Activated CD4-positive, alpha-beta memory T cell treated with anti-CD3 and anti-CD28 coated beads, Interleukin-2, amount 10 ng/mL, durations not matched to agents 7 days and 5 days (primary cell): ENCODE measurements around the gene ACBD6. TPM values are rescaled to one million over a fixed set of nuclear protein-coding genes. Genes with fewer than 3 reads are reported as not detected.
"Not testable (repeated sequence)": the region's sequence is repeated elsewhere in the genome, so short reads cannot be mapped to it uniquely, and the experiment has no call there.

Experiments
- CTCF ChIA-PET: fragments of 350-600 bp; sonication (Branson Sonifier 250); formaldehyde crosslinking; loops from one replicate; lab custom pipeline; 2021; ENCODE audit warnings: antibody characterized with exemption, inconsistent platforms; lab: Charles Lee
- POLR2A ChIA-PET: fragments of 350-600 bp; sonication (Branson Sonifier 250); formaldehyde crosslinking; loops from one replicate; lab custom pipeline; 2021; ENCODE audit warnings: antibody characterized with exemption; lab: Charles Lee
- DNase-seq: peaks from one replicate; pipeline ENCODE4 v3.0.0-alpha.2; 2020
- H3K27ac Mint-ChIP-seq: one replicate; pipeline ENCODE4 v1.8.0; 2021; ENCODE audit warnings: mild to moderate bottlenecking, mixed read lengths
- H3K27me3 Mint-ChIP-seq: one replicate; pipeline ENCODE4 v1.8.0; 2021; ENCODE audit warnings: mixed read lengths
- H3K36me3 Mint-ChIP-seq: one replicate; pipeline ENCODE4 v1.8.0; 2021; ENCODE audit warnings: low read depth, mixed read lengths
- H3K4me1 Mint-ChIP-seq: one replicate; pipeline ENCODE4 v1.8.0; 2021; ENCODE audit warnings: mixed read lengths
- H3K4me3 Mint-ChIP-seq: one replicate; pipeline ENCODE4 v1.8.0; 2021; ENCODE audit warnings: mild to moderate bottlenecking, mixed read lengths
- H3K9me3 Mint-ChIP-seq: one replicate; pipeline ENCODE4 v1.8.0; 2021; ENCODE audit warnings: mixed read lengths
- total RNA-seq, 2 experiments: library from RNA; stranded (reverse); gene quantifications; one replicate each; pipeline ENCODE4 v1.2.3, GENCODE V29; 2021

ACBD6 gene
- total RNA-seq, 2 experiments from 2014 or later, result 27.5 to 33.2 TPM

- H3K4me3 Mint-ChIP-seq, result no peak overlapping the region
- peaks cover 8% of the 10 kb centered on the region for H3K36me3 Mint-ChIP-seq
- no peaks in the 10 kb centered on the region for H3K4me1 Mint-ChIP-seq
- no peaks in the 10 kb centered on the region for H3K27me3 Mint-ChIP-seq
- DNase-seq, result no peak
- H3K27ac Mint-ChIP-seq, result no peak overlapping the region
- ChIA-PET CTCF (no interaction called here), POLR2A (no interaction called here)
- H3K9me3 Mint-ChIP-seq, result peaks cover 2% of the 10 kb centered on the region
Measured at GRCh38 chr1:180470031-180470430, 32.3 kb downstream of the ACBD6 start.

DNA sequence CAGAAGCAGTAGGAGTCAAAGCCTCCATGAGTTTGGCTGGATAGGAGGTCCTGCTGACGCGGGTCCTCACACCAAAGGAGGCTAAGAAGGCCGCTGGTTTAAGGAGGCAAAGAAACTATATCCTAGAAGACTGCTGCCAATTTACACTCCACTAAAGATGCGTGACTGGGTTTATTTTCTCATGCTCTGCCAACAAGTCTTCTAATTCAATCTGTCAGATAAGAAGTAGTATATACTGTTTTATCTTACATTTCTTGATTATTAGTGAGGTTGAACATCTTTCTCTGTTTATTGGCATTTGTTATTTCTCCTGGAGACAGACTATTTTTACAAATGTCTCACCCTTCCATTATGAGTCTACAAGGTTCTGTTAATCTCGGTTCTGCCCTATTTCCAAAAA, 34.1 kb downstream of the ACBD6 start:
- POLR2A ChIA-PET, result no interaction called here
- H3K4me3 Mint-ChIP-seq, result no peak overlapping the region

DNA sequence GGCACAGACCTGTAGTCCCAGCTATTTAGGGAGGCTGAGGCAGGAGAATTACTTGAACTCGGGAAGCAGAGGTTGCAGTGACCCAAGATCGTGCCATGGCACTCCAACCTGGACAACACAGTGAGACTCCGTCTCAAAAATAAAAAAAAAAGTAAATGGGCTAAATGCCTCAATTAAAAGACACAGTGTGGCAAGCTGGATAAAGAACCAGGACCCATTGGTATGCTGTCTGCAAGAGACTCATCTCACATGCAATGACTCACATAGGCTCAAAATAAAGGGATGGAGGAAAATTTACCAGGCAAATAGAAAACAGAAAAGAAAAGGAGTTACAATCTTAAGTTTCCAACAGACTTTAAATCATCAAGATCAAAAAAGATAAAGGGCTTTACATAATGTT, 40.3 kb downstream of the ACBD6 start:
- Mint-ChIP-seq H3K27me3 (no peaks in the 10 kb centered on the region), H3K27ac (no peak overlapping the region), H3K4me3 (no peak overlapping the region), H3K9me3 (peaks cover 34% of the 10 kb centered on the region), H3K36me3 (peaks cover 49% of the 10 kb centered on the region), H3K4me1 (no peaks in the 10 kb centered on the region)
- POLR2A ChIA-PET, result no interaction called here
- CTCF ChIA-PET, result interaction anchor here (0.6 to 1.2 kb wide), 2 partner anchors 18 to 21 kb away, joined by 3 read pairs; no protein-coding TSS in a partner anchor
- DNase-seq, result no peak

More for the DNA sequence above, 34.1 kb downstream of the ACBD6 start:
- H3K27ac Mint-ChIP-seq, result no peak overlapping the region
- H3K27me3 Mint-ChIP-seq, result no peaks in the 10 kb centered on the region
- CTCF ChIA-PET, result interaction anchor here (0.8 to 2.3 kb wide), 2 partner anchors 10 to 11 kb away, joined by 3 to 9 read pairs; no protein-coding TSS in a partner anchor
- H3K36me3 Mint-ChIP-seq, result peaks cover 23% of the 10 kb centered on the region
- no peak for DNase-seq
- no peaks in the 10 kb centered on the region for H3K4me1 Mint-ChIP-seq
- H3K9me3 Mint-ChIP-seq, result peaks cover 16% of the 10 kb centered on the region

- DNase-seq, H3K4me3 Mint-ChIP-seq, H3K27me3 Mint-ChIP-seq, H3K4me1 Mint-ChIP-seq, H3K27ac Mint-ChIP-seq, POLR2A ChIA-PET: not testable (repeated sequence)
- H3K9me3 Mint-ChIP-seq, result peaks cover 34% of the 10 kb centered on the region
- peaks cover 49% of the 10 kb centered on the region for H3K36me3 Mint-ChIP-seq
- CTCF ChIA-PET, result interaction anchor here (1.2 kb wide), 1 partner anchor 21 kb away, joined by 3 read pairs; no protein-coding TSS in a partner anchor
Measured at GRCh38 chr1:180461682-180462081, 40.7 kb downstream of the ACBD6 start.

DNA sequence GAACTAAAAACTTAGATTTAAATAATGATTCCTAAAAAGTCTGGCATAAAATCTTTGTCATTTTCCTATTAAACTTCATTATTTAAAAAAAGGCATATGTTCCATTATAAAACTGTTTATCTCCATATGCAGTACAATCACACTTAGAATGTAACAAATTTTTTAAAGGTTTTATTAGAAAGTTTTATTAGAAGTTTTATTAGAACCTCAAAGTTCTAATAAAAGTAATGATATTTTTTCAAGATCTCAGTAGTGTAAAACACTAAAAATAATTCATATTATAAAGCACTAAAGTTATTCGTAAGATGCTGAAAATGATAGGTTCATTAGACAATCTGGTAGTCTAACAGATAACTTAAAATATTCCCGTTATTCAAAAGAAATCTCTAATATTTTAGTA, 43.6 kb downstream of the ACBD6 start:
- no peak for DNase-seq
- H3K27me3 Mint-ChIP-seq, result no peaks in the 10 kb centered on the region
- peaks cover 34% of the 10 kb centered on the region for H3K9me3 Mint-ChIP-seq
- ChIA-PET CTCF (no interaction called here), POLR2A (no interaction called here)
- no peak overlapping the region for H3K4me3 Mint-ChIP-seq
- H3K27ac Mint-ChIP-seq, result no peak overlapping the region
- H3K4me1 Mint-ChIP-seq, result no peaks in the 10 kb centered on the region
- H3K36me3 Mint-ChIP-seq, result peaks cover 48% of the 10 kb centered on the region

GRCh38 chr1:180456191-180456590, 46.2 kb downstream of the ACBD6 start:
- ChIA-PET POLR2A (no interaction called here), CTCF (no interaction called here)
- Mint-ChIP-seq H3K36me3 (peaks cover 46% of the 10 kb centered on the region), H3K27ac (no peak overlapping the region), H3K27me3 (no peaks in the 10 kb centered on the region), H3K4me3 (no peak overlapping the region), H3K9me3 (peaks cover 31% of the 10 kb centered on the region), H3K4me1 (no peaks in the 10 kb centered on the region)
- no peak for DNase-seq

DNA sequence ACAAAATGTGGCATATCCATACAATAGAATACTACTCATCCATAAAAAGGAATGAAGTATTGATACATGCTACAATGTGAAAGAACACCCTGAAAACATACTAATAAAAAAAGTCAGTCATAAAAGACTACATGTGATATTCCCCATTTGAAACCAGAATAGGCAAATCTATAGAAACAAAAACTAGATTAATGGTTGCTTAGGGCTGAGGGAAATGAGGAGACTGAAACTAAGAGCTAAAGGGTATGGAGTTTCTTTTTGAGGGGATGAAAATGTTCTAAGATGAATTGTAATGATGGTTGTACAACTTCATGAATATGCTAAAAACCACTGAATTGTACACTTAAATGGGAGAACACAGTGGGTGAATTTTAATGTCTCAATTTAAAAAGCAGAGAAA, 50.9 kb downstream of the ACBD6 start:
- Mint-ChIP-seq H3K27ac (no peak overlapping the region), H3K27me3 (no peaks in the 10 kb centered on the region), H3K4me1 (no peaks in the 10 kb centered on the region), H3K9me3 (peaks cover 37% of the 10 kb centered on the region), H3K4me3 (no peak overlapping the region), H3K36me3 (peaks cover 43% of the 10 kb centered on the region)
- POLR2A ChIA-PET, result no interaction called here
- CTCF ChIA-PET, result no interaction called here
- no peak for DNase-seq

DNA sequence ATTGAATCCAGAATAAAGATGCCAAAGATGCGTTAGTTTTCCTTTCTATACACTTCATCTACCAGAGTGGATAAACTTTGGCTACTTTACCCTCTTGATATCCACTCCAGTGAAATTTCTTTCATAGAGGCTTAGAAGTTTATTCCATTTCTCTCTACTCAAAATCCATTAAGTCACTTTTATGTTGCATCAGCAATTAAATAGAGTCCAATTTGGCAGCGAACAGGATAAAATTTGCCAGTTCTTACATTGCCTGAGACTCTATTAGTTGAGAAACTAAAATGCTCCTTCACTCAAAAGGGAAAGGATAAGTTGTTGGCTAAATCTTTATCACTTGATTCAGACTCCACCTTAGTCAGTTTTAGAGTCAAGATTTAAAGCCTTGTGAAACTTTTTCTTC, 57.9 kb downstream of the ACBD6 start:
- POLR2A ChIA-PET, result no interaction called here
- Mint-ChIP-seq H3K36me3 (peaks cover 2% of the 10 kb centered on the region), H3K27ac (no peak overlapping the region), H3K27me3 (no peaks in the 10 kb centered on the region), H3K4me1 (no peaks in the 10 kb centered on the region), H3K9me3 (no peaks in the 10 kb centered on the region), H3K4me3 (no peak overlapping the region)
- no peak for DNase-seq
- CTCF ChIA-PET, result no interaction called here

- H3K27me3 Mint-ChIP-seq, result no peaks in the 10 kb centered on the region
- no peaks in the 10 kb centered on the region for H3K4me1 Mint-ChIP-seq
Measured at GRCh38 chr1:180440335-180440734, 62.0 kb downstream of the ACBD6 start.

GRCh38 chr1:180435566-180435965, 66.8 kb downstream of the ACBD6 start:
- Mint-ChIP-seq H3K36me3 (peaks cover 17% of the 10 kb centered on the region), H3K4me3 (no peak overlapping the region), H3K4me1 (no peaks in the 10 kb centered on the region), H3K27ac (no peak overlapping the region), H3K9me3 (peaks cover 6% of the 10 kb centered on the region), H3K27me3 (no peaks in the 10 kb centered on the region)
- CTCF ChIA-PET, result no interaction called here
- POLR2A ChIA-PET, result no interaction called here
- no peak for DNase-seq

More at GRCh38 chr1:180440335-180440734, 62.0 kb downstream of the ACBD6 start:
- H3K4me3 Mint-ChIP-seq, result no peak overlapping the region
- DNase-seq, result no peak
- no peak overlapping the region for H3K27ac Mint-ChIP-seq
- CTCF ChIA-PET, result no interaction called here
- POLR2A ChIA-PET, result no interaction called here
- peaks cover 14% of the 10 kb centered on the region for H3K36me3 Mint-ChIP-seq
- no peaks in the 10 kb centered on the region for H3K9me3 Mint-ChIP-seq

GRCh38 chr1:180433873-180434272, 68.5 kb downstream of the ACBD6 start:
- no peak overlapping the region for H3K27ac Mint-ChIP-seq
- peaks cover 2% of the 10 kb centered on the region for H3K4me1 Mint-ChIP-seq
- peaks cover 6% of the 10 kb centered on the region for H3K9me3 Mint-ChIP-seq
- peaks cover 21% of the 10 kb centered on the region for H3K36me3 Mint-ChIP-seq
- DNase-seq, result no peak
- no peak overlapping the region for H3K4me3 Mint-ChIP-seq
- ChIA-PET POLR2A (no interaction called here), CTCF (no interaction called here)
- no peaks in the 10 kb centered on the region for H3K27me3 Mint-ChIP-seq

DNA sequence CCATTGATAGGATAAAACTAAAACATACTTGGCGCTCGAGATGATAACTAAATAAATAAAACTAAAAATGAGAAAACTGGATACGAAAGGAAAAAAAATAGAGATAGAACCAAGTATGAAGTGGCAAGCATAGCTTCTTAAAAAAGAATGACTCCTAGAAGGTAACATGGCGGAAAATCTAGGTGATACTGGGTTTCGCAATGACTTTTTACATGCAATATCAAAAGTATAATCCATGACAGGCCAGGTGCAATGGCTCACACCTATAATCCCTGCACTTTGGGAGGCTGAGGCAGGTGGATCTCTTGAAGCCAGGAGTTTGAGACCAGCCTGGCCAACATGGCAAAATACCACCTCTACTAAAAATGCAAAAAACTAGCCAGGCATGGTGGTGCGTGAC, 70.7 kb downstream of the ACBD6 start:
- peaks cover 14% of the 10 kb centered on the region for H3K36me3 Mint-ChIP-seq

DNA sequence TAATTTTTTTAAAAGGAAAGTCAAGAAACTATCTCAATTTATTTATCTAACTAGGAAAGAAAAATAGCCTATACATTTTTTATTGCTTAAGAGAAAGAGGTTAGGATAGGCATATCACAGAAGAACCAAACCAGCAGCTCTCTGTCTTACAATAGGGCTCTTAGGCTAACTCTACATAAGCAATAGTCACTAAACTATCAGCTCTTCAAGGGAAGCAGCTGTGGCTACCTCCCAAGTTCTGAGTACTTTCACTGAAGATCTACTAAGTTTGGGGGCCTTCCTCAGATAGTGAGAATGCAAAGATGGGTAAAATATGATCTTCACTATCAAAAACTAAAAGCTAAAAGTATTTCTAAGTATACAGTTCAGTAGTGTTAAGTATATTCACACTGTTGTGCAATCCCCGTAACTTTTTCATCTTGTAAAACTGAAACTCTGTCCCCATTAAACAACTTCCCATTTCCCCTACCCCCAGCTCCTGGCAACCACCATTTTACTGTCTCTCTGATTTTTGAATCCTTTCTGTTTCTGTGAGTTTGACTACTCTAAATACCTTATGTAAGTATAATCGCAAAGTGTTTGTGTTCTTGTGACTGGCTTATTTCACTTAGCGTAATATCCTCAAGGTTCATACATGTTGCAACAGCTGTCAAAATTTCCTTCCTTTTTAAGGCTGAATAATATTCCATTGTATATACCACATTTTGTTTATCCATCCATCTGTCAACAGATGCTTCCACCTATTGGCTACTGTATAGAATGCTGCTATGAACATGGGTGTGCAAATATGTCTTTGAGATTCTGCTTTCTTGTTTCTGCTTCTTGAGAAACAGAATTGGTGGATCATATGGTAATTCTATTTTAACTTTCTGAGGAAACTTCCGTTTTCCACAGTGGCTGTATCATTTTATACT, 73.3 kb downstream of the ACBD6 start:
- Mint-ChIP-seq H3K4me3 (no peak overlapping the region), H3K27me3 (no peaks in the 10 kb centered on the region), H3K36me3 (peaks cover 6% of the 10 kb centered on the region), H3K4me1 (peaks cover 2% of the 10 kb centered on the region), H3K9me3 (peaks cover 4% of the 10 kb centered on the region), H3K27ac (no peak overlapping the region)
- ChIA-PET CTCF (interaction anchor here (1.8 kb wide), 1 partner anchor 14 kb away, joined by 5 read pairs; no protein-coding TSS in a partner anchor), POLR2A (no interaction called here)
- no peak for DNase-seq

More for the DNA sequence above, 70.7 kb downstream of the ACBD6 start:
- peaks cover 6% of the 10 kb centered on the region for H3K9me3 Mint-ChIP-seq
- POLR2A ChIA-PET, result no interaction called here
- peaks cover 2% of the 10 kb centered on the region for H3K4me1 Mint-ChIP-seq
- CTCF ChIA-PET, result no interaction called here
- no peak for DNase-seq
- no peaks in the 10 kb centered on the region for H3K27me3 Mint-ChIP-seq
- H3K27ac Mint-ChIP-seq, result no peak overlapping the region
- no peak overlapping the region for H3K4me3 Mint-ChIP-seq
